ENCODE measurements around the gene PRMT2. TPM values are rescaled to one million over a fixed set of nuclear protein-coding genes. Genes with fewer than 3 reads are reported as not detected.

PRMT2 gene
- total RNA-seq, 1 experiment from 2014 or later: 60.5 TPM

DNA sequence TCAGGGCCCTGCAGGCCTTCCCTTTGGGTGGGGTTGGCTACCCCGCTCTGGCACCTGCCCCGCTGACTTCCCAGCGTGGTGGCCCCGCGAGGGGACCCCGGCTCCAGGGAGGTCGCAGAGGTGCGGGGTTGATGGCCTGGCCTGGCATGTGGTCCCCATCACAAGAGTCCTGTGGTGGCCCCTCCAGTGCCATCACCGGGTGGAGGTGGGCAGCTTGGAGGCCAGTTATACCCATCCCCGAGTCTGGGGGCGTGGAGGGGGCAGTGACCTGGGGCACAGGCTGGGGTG is 26.8 kb downstream of the PRMT2 start:
- peaks cover 3% of the 10 kb centered on the region; the same call in 1 of the 2 replicates for H3K4me1 ChIP-seq (ENCODE audit: control insufficient read depth, insufficient read depth, low read length)
- H3K36me3 ChIP-seq (ENCODE audit: control insufficient read depth, insufficient read depth, low read length): no peaks in the 10 kb centered on the region
- ChIA-PET POLR2A (no interaction called here), CTCF (no interaction called here)
- H3K27me3 ChIP-seq (ENCODE audit: control insufficient read depth, insufficient read depth, low read length): no peaks in the 10 kb centered on the region
- intact Hi-C loops (cut with micrococcal nuclease; ENCODE audit: unreplicated experiment): no loop called here
- TF ChIP-seq POLR2AphosphoS5 (IDR thresholded peaks at IDR 0.05; ENCODE audit: low read depth, low read length) (no peak), TCF7L2 (IDR thresholded peaks at IDR 0.05; ENCODE audit: low read depth, low read length) (no peak), SIN3A (IDR thresholded peaks at IDR 0.05; ENCODE audit: borderline replicate concordance, insufficient read depth, low read depth, low read length) (no peak)
- TF ChIP-seq, protein P1, sequence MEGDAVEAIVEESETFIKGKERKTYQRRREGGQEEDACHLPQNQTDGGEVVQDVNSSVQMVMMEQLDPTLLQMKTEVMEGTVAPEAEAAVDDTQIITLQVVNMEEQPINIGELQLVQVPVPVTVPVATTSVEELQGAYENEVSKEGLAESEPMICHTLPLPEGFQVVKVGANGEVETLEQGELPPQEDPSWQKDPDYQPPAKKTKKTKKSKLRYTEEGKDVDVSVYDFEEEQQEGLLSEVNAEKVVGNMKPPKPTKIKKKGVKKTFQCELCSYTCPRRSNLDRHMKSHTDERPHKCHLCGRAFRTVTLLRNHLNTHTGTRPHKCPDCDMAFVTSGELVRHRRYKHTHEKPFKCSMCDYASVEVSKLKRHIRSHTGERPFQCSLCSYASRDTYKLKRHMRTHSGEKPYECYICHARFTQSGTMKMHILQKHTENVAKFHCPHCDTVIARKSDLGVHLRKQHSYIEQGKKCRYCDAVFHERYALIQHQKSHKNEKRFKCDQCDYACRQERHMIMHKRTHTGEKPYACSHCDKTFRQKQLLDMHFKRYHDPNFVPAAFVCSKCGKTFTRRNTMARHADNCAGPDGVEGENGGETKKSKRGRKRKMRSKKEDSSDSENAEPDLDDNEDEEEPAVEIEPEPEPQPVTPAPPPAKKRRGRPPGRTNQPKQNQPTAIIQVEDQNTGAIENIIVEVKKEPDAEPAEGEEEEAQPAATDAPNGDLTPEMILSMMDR (IDR thresholded peaks at IDR 0.05): no peak
- TF ChIP-seq, protein P2, sequence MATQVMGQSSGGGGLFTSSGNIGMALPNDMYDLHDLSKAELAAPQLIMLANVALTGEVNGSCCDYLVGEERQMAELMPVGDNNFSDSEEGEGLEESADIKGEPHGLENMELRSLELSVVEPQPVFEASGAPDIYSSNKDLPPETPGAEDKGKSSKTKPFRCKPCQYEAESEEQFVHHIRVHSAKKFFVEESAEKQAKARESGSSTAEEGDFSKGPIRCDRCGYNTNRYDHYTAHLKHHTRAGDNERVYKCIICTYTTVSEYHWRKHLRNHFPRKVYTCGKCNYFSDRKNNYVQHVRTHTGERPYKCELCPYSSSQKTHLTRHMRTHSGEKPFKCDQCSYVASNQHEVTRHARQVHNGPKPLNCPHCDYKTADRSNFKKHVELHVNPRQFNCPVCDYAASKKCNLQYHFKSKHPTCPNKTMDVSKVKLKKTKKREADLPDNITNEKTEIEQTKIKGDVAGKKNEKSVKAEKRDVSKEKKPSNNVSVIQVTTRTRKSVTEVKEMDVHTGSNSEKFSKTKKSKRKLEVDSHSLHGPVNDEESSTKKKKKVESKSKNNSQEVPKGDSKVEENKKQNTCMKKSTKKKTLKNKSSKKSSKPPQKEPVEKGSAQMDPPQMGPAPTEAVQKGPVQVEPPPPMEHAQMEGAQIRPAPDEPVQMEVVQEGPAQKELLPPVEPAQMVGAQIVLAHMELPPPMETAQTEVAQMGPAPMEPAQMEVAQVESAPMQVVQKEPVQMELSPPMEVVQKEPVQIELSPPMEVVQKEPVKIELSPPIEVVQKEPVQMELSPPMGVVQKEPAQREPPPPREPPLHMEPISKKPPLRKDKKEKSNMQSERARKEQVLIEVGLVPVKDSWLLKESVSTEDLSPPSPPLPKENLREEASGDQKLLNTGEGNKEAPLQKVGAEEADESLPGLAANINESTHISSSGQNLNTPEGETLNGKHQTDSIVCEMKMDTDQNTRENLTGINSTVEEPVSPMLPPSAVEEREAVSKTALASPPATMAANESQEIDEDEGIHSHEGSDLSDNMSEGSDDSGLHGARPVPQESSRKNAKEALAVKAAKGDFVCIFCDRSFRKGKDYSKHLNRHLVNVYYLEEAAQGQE (IDR thresholded peaks at IDR 0.05; ENCODE audit: insufficient read depth in 1 of 2, low read depth in 2 of 2, low read length in 1 of 2): no peak
- in situ Hi-C loops (cut with HindIII; ENCODE audit: low pct_unique_long_range_greater_than_20kb, low sequenced_read_pairs): no loop called here
- no TSS peak for BruUV-seq (replicated peaks)
- no peaks in the 10 kb centered on the region for H3K9me3 ChIP-seq (ENCODE audit: control insufficient read depth, insufficient read depth, low read depth, low read length)
- ATAC-seq (no peak), DNase-seq (ENCODE audit: low read depth, low spot score) (no peak)
- no peak overlapping the region for H3K4me3 ChIP-seq (ENCODE audit: low read depth in 2 of 2, low read length in 2 of 2)
- H3K27ac ChIP-seq (ENCODE audit: low read length): no peak overlapping the region

DNA sequence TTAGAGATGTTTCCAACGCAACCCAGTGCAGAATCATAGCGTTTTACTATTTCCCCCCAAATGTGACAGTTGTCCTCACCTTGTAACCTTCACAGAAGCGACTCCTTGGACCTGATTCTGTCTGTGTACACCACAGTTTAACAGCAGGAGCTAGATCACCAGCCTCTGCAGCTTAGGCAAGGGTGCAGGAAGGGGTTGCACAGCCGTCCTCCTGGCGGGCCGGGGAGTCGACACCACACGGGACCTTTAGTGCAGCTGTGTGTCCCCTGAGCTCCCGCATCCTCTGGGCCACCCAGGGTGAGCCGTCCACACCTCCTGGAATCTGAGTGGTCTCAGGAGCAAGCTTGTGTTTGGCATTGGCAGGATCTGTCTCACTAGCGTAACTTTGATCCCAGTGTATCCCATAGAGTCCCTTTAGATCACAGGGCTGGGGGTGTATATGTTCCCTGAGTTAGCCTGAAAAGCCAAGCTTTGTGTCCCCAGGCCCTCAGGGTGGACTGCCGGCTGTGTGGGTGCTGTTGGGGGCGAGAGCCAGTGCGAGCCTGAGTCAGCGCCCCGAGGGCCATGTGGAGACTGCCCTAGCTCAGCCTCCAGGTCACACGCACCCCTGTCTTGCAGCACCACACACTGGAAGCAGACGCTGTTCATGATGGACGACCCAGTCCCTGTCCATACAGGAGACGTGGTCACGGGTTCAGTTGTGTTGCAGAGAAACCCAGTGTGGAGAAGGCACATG is 27.5 kb downstream of the PRMT2 start:
- Histone ChIP-seq H3K27me3 (ENCODE audit: control insufficient read depth, insufficient read depth, low read length) (no peaks in the 10 kb centered on the region), H3K27ac (ENCODE audit: low read length) (no peak overlapping the region), H3K4me1 (ENCODE audit: control insufficient read depth, insufficient read depth, low read length) (peaks cover 3% of the 10 kb centered on the region; the same call in 1 of the 2 replicates), H3K4me3 (ENCODE audit: low read depth in 2 of 2, low read length in 2 of 2) (no peak overlapping the region), H3K36me3 (ENCODE audit: control insufficient read depth, insufficient read depth, low read length) (no peaks in the 10 kb centered on the region), H3K9me3 (ENCODE audit: control insufficient read depth, insufficient read depth, low read depth, low read length) (no peaks in the 10 kb centered on the region)
- ATAC-seq (no peak), DNase-seq (ENCODE audit: low read depth, low spot score) (no peak)
- intact Hi-C loops (cut with micrococcal nuclease; ENCODE audit: unreplicated experiment) (no loop called here), in situ Hi-C loops (cut with HindIII; ENCODE audit: low pct_unique_long_range_greater_than_20kb, low sequenced_read_pairs) (no loop called here)
- no TSS peak for BruUV-seq (replicated peaks)
- ChIA-PET POLR2A (no interaction called here), CTCF (interaction anchor here (0.5 kb wide), 1 partner anchor 46 kb away, joined by 3 read pairs; no protein-coding TSS in a partner anchor)
- TF ChIP-seq POLR2AphosphoS5 (IDR thresholded peaks at IDR 0.05; ENCODE audit: low read depth, low read length): no peak

GRCh38 chr21:46663754-46664153 is 28.3 kb downstream of the PRMT2 start:
- DNase-seq (ENCODE audit: low read depth, low spot score): no peak
- TF ChIP-seq TCF7L2 (IDR thresholded peaks at IDR 0.05; ENCODE audit: low read depth, low read length): no peak
- TF ChIP-seq, protein P1 (IDR thresholded peaks at IDR 0.05): no peak
- TF ChIP-seq, protein P2 (IDR thresholded peaks at IDR 0.05; ENCODE audit: insufficient read depth in 1 of 2, low read depth in 2 of 2, low read length in 1 of 2): no peak
- TF ChIP-seq SIN3A (IDR thresholded peaks at IDR 0.05; ENCODE audit: borderline replicate concordance, insufficient read depth, low read depth, low read length): no peak
- no peak for TF ChIP-seq POLR2AphosphoS5 (IDR thresholded peaks at IDR 0.05; ENCODE audit: low read depth, low read length)
- POLR2A ChIA-PET: no interaction called here

More at GRCh38 chr21:46663754-46664153, 28.3 kb downstream of the PRMT2 start:
- intact Hi-C loops (cut with micrococcal nuclease; ENCODE audit: unreplicated experiment) (no loop called here), in situ Hi-C loops (cut with HindIII; ENCODE audit: low pct_unique_long_range_greater_than_20kb, low sequenced_read_pairs) (no loop called here)
- Histone ChIP-seq H3K9me3 (ENCODE audit: control insufficient read depth, insufficient read depth, low read depth, low read length) (no peaks in the 10 kb centered on the region), H3K27me3 (ENCODE audit: control insufficient read depth, insufficient read depth, low read length) (no peaks in the 10 kb centered on the region), H3K4me1 (ENCODE audit: control insufficient read depth, insufficient read depth, low read length) (peaks cover 3% of the 10 kb centered on the region; the same call in 1 of the 2 replicates), H3K27ac (ENCODE audit: low read length) (no peak overlapping the region), H3K36me3 (ENCODE audit: control insufficient read depth, insufficient read depth, low read length) (no peaks in the 10 kb centered on the region), H3K4me3 (ENCODE audit: low read depth in 2 of 2, low read length in 2 of 2) (no peak overlapping the region)
- CTCF ChIA-PET: interaction anchor here (0.5 kb wide), 1 partner anchor 47 kb away, joined by 3 read pairs; no protein-coding TSS in a partner anchor
- ATAC-seq: no peak
- no TSS peak for BruUV-seq (replicated peaks)

Data from Panc1 (cell line).